ENCODE results near the gene TOPORS.

TOPORS gene

GRCh38 chr9:32490601-32491000, 61.8 kb downstream of the TOPORS start:
- H3K4me3 ChIP-seq (ENCODE audit: low read length) = no peak overlapping the region
- no peak for DNase-seq (ENCODE audit: low read depth)
- no peak for TF ChIP-seq CTCF (conservative IDR thresholded peaks at IDR 0.05; ENCODE audit: low read length)
